Kidney (tissue), 14 donors: ENCODE measurements around the gene ANKRD35. TPM values are rescaled to one million over a fixed set of nuclear protein-coding genes. Genes with fewer than 3 reads are reported as not detected.
A peak's percentile ranks its signal among the peaks of the same experiment; 100 is the strongest.

Source experiments
- DNase-seq, 5 donors: peaks; one replicate each; pipeline ENCODE4 v3.0.0-alpha.2; 2013 to 2020
- FAIRE-seq: peaks from 2 replicates; lab custom pipeline; 2012; peaks lifted over from hg19 to GRCh38; lab: Jason Lieb, UNC
- H3K27ac ChIP-seq, 2 donors: one replicate each; pipeline ENCODE4 v1.7.0; 2013; ENCODE audit warnings: low read depth in 2 of 2, low read length in 2 of 2, inconsistent platforms in 1 of 2
- H3K27me3 ChIP-seq: one replicate; pipeline ENCODE4 v1.7.1; 2013; ENCODE audit warnings: low read length, inconsistent platforms; ENCODE audit not compliant: control insufficient read depth, insufficient read depth
- H3K36me3 ChIP-seq, 3 donors: one replicate each; pipeline versions ENCODE4 v1.7.0 to v1.7.1; 2013; ENCODE audit warnings: low read length in 3 of 3, control low read depth in 1 of 3, inconsistent platforms in 1 of 3; ENCODE audit not compliant: insufficient read depth in 3 of 3, control insufficient read depth in 2 of 3
- H3K4me1 ChIP-seq, 3 donors: one replicate each; pipeline versions ENCODE4 v1.7.0 to v1.7.1; 2013; ENCODE audit warnings: low read length in 3 of 3, inconsistent platforms in 1 of 3, low read depth in 1 of 3; ENCODE audit not compliant: control insufficient read depth in 2 of 3, insufficient read depth in 2 of 3
- H3K4me3 ChIP-seq, 3 donors: one replicate each; pipeline versions ENCODE4 v1.7.0 to v1.8.1; 2013; ENCODE audit warnings: low read length in 3 of 3, control low read depth in 1 of 3, inconsistent platforms in 1 of 3
- H3K9ac ChIP-seq, 3 donors: one replicate each; pipeline versions ENCODE4 v1.7.0 to v1.7.1; 2013; ENCODE audit warnings: low read length in 3 of 3, control low read depth in 1 of 3, inconsistent platforms in 1 of 3
- H3K9me3 ChIP-seq, 3 donors: one replicate each; pipeline versions ENCODE4 v1.7.0 to v1.7.1; 2013; ENCODE audit warnings: low read length in 3 of 3, control low read depth in 1 of 3, inconsistent platforms in 1 of 3; ENCODE audit not compliant: control insufficient read depth in 2 of 3, insufficient read depth in 1 of 3
- CTCF ChIP-seq: IDR thresholded peaks from 3 replicates; pipeline ENCODE4 v1.5.1; 2012; ENCODE audit warnings: mild to moderate bottlenecking, moderate library complexity, borderline replicate concordance; ENCODE audit not compliant: insufficient read depth; ENCODE audit errors: extremely low read depth
- intact Hi-C: fragments of 100-400 bp; cut with DNase I; formaldehyde crosslinking; loops from one replicate; pipeline ENCODE4 v1.11.1; 2022
- polyA plus RNA-seq: library from polyadenylated mRNA; stranded (reverse); fragments of 350-450 nt; fragmentation: Illumina TruSeq; extraction: RNeasy Lipid Tissue Mini Kit (QIAGEN cat#74804); gene quantifications from one replicate; pipeline ENCODE4 v1.2.3, GENCODE V29; 2014; ENCODE audit warnings: low read depth, low replicate concordance; ENCODE audit not compliant: insufficient read depth
- total RNA-seq: library from RNA; stranded (reverse); fragmentation: NEBNext Ultra II Directional; extraction: Animal tissue kit (Norgen Biotek cat#: 25700); gene quantifications from one replicate; pipeline ENCODE4 v1.2.1, GENCODE V29; 2021
- donor health status: control.
- donor health status: control.
- donor health status: control.
- donor health status: control.
- donor health status: control.
- donor health status: DM: yes; HTN: yes; CAD: no.
- donor health status: Normal renal cell carcinoma (clear cell type).

Gene ANKRD35
- total and polyA plus RNA-seq, 2 donors from 2014 or later, result 0.71 to 1.2 TPM

- DNase-seq (peak in 4 of 5 donors; percentile 62 to 84 (median 63)), FAIRE-seq (no peak)
- Histone ChIP-seq H3K9ac (peak overlapping the region in 2 of 3 donors; percentile 24 to 53), H3K9me3 (no peaks in the 10 kb centered on the region), H3K27ac (peak overlapping the region in 1 of 2 donors; percentile 89), H3K4me3 (peak overlapping the region; percentile 71 to 87 (median 80)), H3K36me3 (peaks cover 5 to 21% (median 21%) of the 10 kb centered on the region in 3 donors), H3K4me1 (peaks cover 0 to 9% (median 0%) of the 10 kb centered on the region in 3 donors), H3K27me3 (no peaks in the 10 kb centered on the region)
- no peak for TF ChIP-seq CTCF
- intact Hi-C loops, result no loop called here
Observed at GRCh38 chr1:145858238-145858900, 27.3 kb downstream of the ANKRD35 start.

- Histone ChIP-seq H3K9me3 (no peaks in the 10 kb centered on the region), H3K9ac (no peak overlapping the region), H3K4me3 (peak overlapping the region in 1 of 3 donors; percentile 87), H3K4me1 (peaks cover 0 to 9% (median 0%) of the 10 kb centered on the region in 3 donors), H3K36me3 (peaks cover 7 to 24% (median 22%) of the 10 kb centered on the region in 3 donors), H3K27ac (no peak overlapping the region), H3K27me3 (no peaks in the 10 kb centered on the region)
- intact Hi-C loops, result no loop called here
- no peak for TF ChIP-seq CTCF
- no peak for FAIRE-seq
- DNase-seq, result no peak
Observed at GRCh38 chr1:145857170-145857569, 28.5 kb downstream of the ANKRD35 start.

- no peak overlapping the region for H3K4me3 ChIP-seq
- H3K9ac ChIP-seq, result no peak overlapping the region
- H3K36me3 ChIP-seq, result peaks cover 8 to 32% (median 27%) of the 10 kb centered on the region in 3 donors
- H3K9me3 ChIP-seq, result no peaks in the 10 kb centered on the region
- H3K4me1 ChIP-seq, result peaks cover 0 to 9% (median 0%) of the 10 kb centered on the region in 3 donors
- no peak for DNase-seq
- H3K27ac ChIP-seq, result no peak overlapping the region
- intact Hi-C loops, result no loop called here
- no peak for TF ChIP-seq CTCF
- no peaks in the 10 kb centered on the region for H3K27me3 ChIP-seq
- no peak for FAIRE-seq
Observed at GRCh38 chr1:145855426-145855948, 30.2 kb downstream of the ANKRD35 start.
